Adrenal gland (tissue), 5 donors: ENCODE results near the gene ZNG1E.
"Not testable (repeated sequence)": the region's sequence is repeated elsewhere in the genome, so short reads cannot be mapped to it uniquely, and the experiment has no call there.

Source experiments
- POLR2A ChIP-seq, 2 donors: fragments of 450-650 bp; IDR thresholded peaks; one replicate each; pipeline ENCODE4 v1.6.1; 2017; ENCODE audit warnings: antibody characterized with exemption in 2 of 2, mild to moderate bottlenecking in 2 of 2, moderate library complexity in 1 of 2
- TF ChIP-seq, protein P1 (sequence below), 6 experiments: fragments of 450-650 bp in 4 of 6; fragments of 200-600 bp in 2 of 6; sonication (generic) in 1 of 6; IDR thresholded peaks; 1 replicate in 5 of 6; 2 replicates in 1 of 6; pipeline versions ENCODE4 v1.5.1 to v1.8.0; 2016 to 2021; ENCODE audit warnings: antibody characterized with exemption in 6 of 6, mild to moderate bottlenecking in 2 of 6, moderate library complexity in 1 of 6
- donor health status: DM: no; HTN: no; CAD: no.

DNA sequence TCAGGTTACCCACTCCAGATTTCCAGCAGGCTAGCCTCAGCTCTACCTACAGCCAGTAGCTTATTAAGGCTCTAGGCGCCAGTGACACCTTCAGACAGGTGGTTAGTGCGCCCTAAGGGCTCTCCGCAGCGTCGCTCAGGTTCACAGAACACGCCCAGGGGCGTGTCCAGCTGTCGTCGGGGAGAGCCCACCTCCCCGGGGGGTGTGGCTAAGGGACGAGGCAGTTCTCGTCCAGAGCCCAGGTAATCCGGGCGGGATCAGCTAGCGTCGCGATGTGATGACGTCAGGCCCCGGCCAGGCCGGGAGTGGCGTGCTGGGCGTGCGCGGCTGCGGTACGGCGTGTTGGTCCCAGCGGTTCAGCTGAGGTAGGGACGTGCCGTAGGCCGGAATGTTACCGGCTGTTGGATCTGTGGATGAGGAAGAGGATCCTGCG is at the start of gene ZNG1E:
- TF ChIP-seq, protein P1, sequence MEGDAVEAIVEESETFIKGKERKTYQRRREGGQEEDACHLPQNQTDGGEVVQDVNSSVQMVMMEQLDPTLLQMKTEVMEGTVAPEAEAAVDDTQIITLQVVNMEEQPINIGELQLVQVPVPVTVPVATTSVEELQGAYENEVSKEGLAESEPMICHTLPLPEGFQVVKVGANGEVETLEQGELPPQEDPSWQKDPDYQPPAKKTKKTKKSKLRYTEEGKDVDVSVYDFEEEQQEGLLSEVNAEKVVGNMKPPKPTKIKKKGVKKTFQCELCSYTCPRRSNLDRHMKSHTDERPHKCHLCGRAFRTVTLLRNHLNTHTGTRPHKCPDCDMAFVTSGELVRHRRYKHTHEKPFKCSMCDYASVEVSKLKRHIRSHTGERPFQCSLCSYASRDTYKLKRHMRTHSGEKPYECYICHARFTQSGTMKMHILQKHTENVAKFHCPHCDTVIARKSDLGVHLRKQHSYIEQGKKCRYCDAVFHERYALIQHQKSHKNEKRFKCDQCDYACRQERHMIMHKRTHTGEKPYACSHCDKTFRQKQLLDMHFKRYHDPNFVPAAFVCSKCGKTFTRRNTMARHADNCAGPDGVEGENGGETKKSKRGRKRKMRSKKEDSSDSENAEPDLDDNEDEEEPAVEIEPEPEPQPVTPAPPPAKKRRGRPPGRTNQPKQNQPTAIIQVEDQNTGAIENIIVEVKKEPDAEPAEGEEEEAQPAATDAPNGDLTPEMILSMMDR (IDR thresholded peaks at IDR 0.05) = not testable (repeated sequence)
- not testable (repeated sequence) for TF ChIP-seq POLR2A (IDR thresholded peaks at IDR 0.05)
